GM12878 (cell line): ENCODE results near the gene PMPCA. TPM values are rescaled to one million over a fixed set of nuclear protein-coding genes. Genes with fewer than 3 reads are reported as not detected.

ENCODE experiments used
- ATAC-seq: fragments of 200-7000 bp; cut with Tn5 transposase; 3 replicates; pipeline ENCODE4 v1.9.1; 2020; ENCODE audit warnings: mild to moderate bottlenecking, moderate library complexity
- BruUV-seq: library from RNA; stranded (reverse); fragments of 400-500 nt; replicated peaks from 2 replicates; lab custom pipeline; 2021; lab: Mats Ljungman, UMichigan
- CTCF ChIA-PET: fragments of 300-600 bp; sonication (Branson Sonifier 250); formaldehyde crosslinking; extraction: SDS; loops from one replicate; lab custom pipeline; 2021; ENCODE audit warnings: inconsistent platforms; lab: Yijun Ruan, JAX
- POLR2A ChIA-PET: fragments of 350-600 bp; formaldehyde crosslinking; extraction: SDS; loops from one replicate; lab custom pipeline; 2021; ENCODE audit warnings: inconsistent platforms; lab: Charles Lee
- RAD21 ChIA-PET: fragments of 300-600 bp; sonication (Branson Sonifier 250); formaldehyde crosslinking; loops from one replicate; lab custom pipeline; 2023; ENCODE audit warnings: antibody characterized with exemption; ENCODE audit not compliant: unreplicated experiment; lab: Charles Lee
- SMC1A ChIA-PET: fragments of 300-600 bp; sonication (Branson Sonifier 250); formaldehyde crosslinking; loops from one replicate; lab custom pipeline; 2023; ENCODE audit not compliant: unreplicated experiment, uncharacterized antibody; lab: Charles Lee
- DNase-seq: peaks from one replicate; pipeline ENCODE4 v3.0.0-alpha.2; 2011; ENCODE audit warnings: low read depth, low spot score
- FAIRE-seq: peaks from 3 replicates; lab custom pipeline; 2011; peaks lifted over from hg19 to GRCh38; lab: Jason Lieb, UNC
- H2AFZ ChIP-seq: 2 replicates; pipeline ENCODE4 v1.6.0; 2011; ENCODE audit warnings: low read depth, low read length, control low read depth; ENCODE audit not compliant: control insufficient read depth
- H3K27ac ChIP-seq: 2 replicates; pipeline ENCODE4 v1.5.1; 2011; ENCODE audit warnings: control low read depth; ENCODE audit not compliant: control insufficient read depth, insufficient read depth
- H3K27me3 ChIP-seq, 2 experiments: replicated peaks in 1 of 2; 2 replicates each; pipeline versions ENCODE4 v1.6.0 to v1.6.1; 2011; ENCODE audit warnings: low read length in 1 of 2; ENCODE audit not compliant: control insufficient read depth in 2 of 2, insufficient read depth in 2 of 2
- H3K36me3 ChIP-seq, 2 experiments: 2 replicates each; pipeline ENCODE4 v1.5.1; 2011; ENCODE audit warnings: low read length in 1 of 2; ENCODE audit not compliant: control insufficient read depth in 2 of 2, insufficient read depth in 2 of 2
- H3K4me1 ChIP-seq: 2 replicates; pipeline ENCODE4 v1.6.1; 2011; ENCODE audit warnings: mild to moderate bottlenecking, low read length, moderate library complexity, mixed read lengths; ENCODE audit not compliant: control insufficient read depth, insufficient read depth
- H3K4me2 ChIP-seq: 2 replicates; pipeline ENCODE4 v1.6.0; 2011; ENCODE audit warnings: control low read depth; ENCODE audit not compliant: control insufficient read depth, insufficient read depth
- H3K4me3 ChIP-seq: fragments of 200-600 bp; sonication (generic); 2 replicates; pipeline ENCODE4 v1.5.1; 2016
- H3K79me2 ChIP-seq: 2 replicates; pipeline ENCODE4 v1.6.0; 2011; ENCODE audit warnings: low read length; ENCODE audit not compliant: control insufficient read depth, insufficient read depth
- H3K9ac ChIP-seq: 2 replicates; pipeline ENCODE4 v1.8.0; 2011; ENCODE audit warnings: low read length, control low read depth, mixed read lengths; ENCODE audit not compliant: control insufficient read depth, insufficient read depth
- H3K9me3 ChIP-seq: replicated peaks from 3 replicates; pipeline ENCODE4 v1.5.1; 2011; ENCODE audit warnings: mild to moderate bottlenecking, low read length; ENCODE audit not compliant: control insufficient read depth, insufficient read depth
- H4K20me1 ChIP-seq: 2 replicates; pipeline ENCODE4 v1.6.0; 2011; ENCODE audit not compliant: control insufficient read depth, insufficient read depth
- CHD2 ChIP-seq: IDR thresholded peaks from 2 replicates; pipeline ENCODE4 v1.6.1; 2011; ENCODE audit warnings: low read depth, low read length, improper control_type of control experiment, borderline replicate concordance
- CREM ChIP-seq: IDR thresholded peaks from 2 replicates; pipeline ENCODE4 v1.6.1; 2014; ENCODE audit warnings: antibody characterized with exemption, low read depth
- NFYA ChIP-seq: IDR thresholded peaks from 2 replicates; pipeline ENCODE4 v1.6.1; 2011; ENCODE audit warnings: low read depth, mild to moderate bottlenecking, low read length, improper control_type of control experiment, borderline replicate concordance
- SREBF1 ChIP-seq: IDR thresholded peaks from 2 replicates; pipeline ENCODE4 v1.6.1; 2012; ENCODE audit warnings: mild to moderate bottlenecking, low read length
- TCF7 ChIP-seq: IDR thresholded peaks from 2 replicates; pipeline ENCODE4 v1.6.1; 2014; ENCODE audit warnings: antibody characterized with exemption, borderline replicate concordance
- WGBS: methylation state at CpG from one replicate; pipeline ENCODE4 v1.1.6; 2016; ENCODE audit warnings: low lambda C conversion rate; ENCODE audit not compliant: insufficient replicate concordance, insufficient coverage; ENCODE audit errors: missing lambda C conversion rate; 5-methylcytosine and 5-hydroxymethylcytosine counted together
- in situ Hi-C: fragments of 300-500 bp; cut with MboI; formaldehyde crosslinking; loops from 9 replicates; pipeline ENCODE4 v1.14.3; 2018; ENCODE audit warnings: mixed read lengths
- intact Hi-C: fragments of 100-400 bp; cut with micrococcal nuclease; formaldehyde crosslinking; loops from one replicate; pipeline ENCODE4 v1.14.2; 2022; ENCODE audit not compliant: unreplicated experiment
- polyA plus RNA-seq, 11 experiments: library from polyadenylated mRNA; depleted of rRNA in 4 of 11; unstranded in 6 of 11; stranded (reverse) in 5 of 11; fragments of >200 nt; fragmentation: Nextera tagmentation in 4 of 11; fragmentation: Illumina TruSeq in 1 of 11; extraction: Ambion mirVana in 4 of 11; extraction: Trizol in 1 of 11; gene quantifications; 1 replicate in 1 of 11; 2 replicates in 10 of 11; pipeline versions ENCODE4 v1.2.1 to v1.2.3, GENCODE V29; 2011 to 2016; ENCODE audit warnings: inconsistent platforms in 2 of 11, missing spikeins in 2 of 11, low read depth in 1 of 11
- total RNA-seq, 4 experiments: library from RNA; depleted of rRNA in 3 of 4; stranded (reverse); fragments of >200 nt in 3 of 4; fragmentation: Illumina TruSeq in 1 of 4; extraction: Trizol in 1 of 4; gene quantifications; 2 replicates each; pipeline versions ENCODE4 v1.2.1 to v1.2.3, GENCODE V29; 2013 to 2021
- TF ChIP-seq, protein P1 (sequence below): fragments of 450-650 bp; IDR thresholded peaks from 2 replicates; pipeline ENCODE4 v1.6.1; 2017; ENCODE audit warnings: mild to moderate bottlenecking, low read depth, inconsistent platforms; ENCODE audit not compliant: poor library complexity, severe bottlenecking

The PMPCA gene
- total and polyA plus RNA-seq, 10 of the 15 experiments (the other 5 are each of a cell fraction or from before 2014, with no cell fraction given) = 8.1 to 137 (median 75.7) TPM

DNA sequence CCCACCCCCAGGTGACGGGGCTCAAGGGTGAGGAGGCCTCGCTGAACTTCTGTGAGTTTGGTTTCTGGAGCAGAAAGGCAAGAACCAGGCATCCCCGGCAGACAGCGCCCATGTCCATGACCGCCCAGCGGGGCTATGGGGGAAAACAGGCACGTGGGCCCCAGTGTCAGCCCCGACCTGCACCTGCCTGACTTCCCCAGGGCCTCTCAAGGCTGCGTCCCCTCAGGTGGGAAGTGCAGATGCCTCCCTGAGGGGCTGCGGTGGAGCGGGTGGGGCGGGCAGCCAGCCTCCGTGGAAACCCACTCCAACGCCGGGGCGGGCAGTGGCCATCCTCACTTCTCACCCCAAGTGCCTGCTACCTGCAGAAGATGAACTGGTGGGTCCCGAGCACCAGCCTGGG is 30.1 kb upstream of the PMPCA start:
- Histone ChIP-seq H3K9ac (no peak overlapping the region), H3K27me3 (no peaks in the 10 kb centered on the region), H3K4me3 (no peak overlapping the region), H3K9me3 (no peaks in the 10 kb centered on the region), H3K4me1 (no peaks in the 10 kb centered on the region), H3K36me3 (peaks cover 3 to 34% of the 10 kb centered on the region in 2 experiments; a peak in 3 of 4 replicates), H2AFZ (no peak overlapping the region), H3K4me2 (no peak overlapping the region), H4K20me1 (no peaks in the 10 kb centered on the region), H3K79me2 (no peaks in the 10 kb centered on the region), H3K27ac (no peak overlapping the region)
- in situ Hi-C loops (no loop called here), intact Hi-C loops (no loop called here)
- DNase-seq (no peak), ATAC-seq (no peak), FAIRE-seq (no peak)
- ChIA-PET SMC1A (no interaction called here), CTCF (no interaction called here), RAD21 (no interaction called here), POLR2A (no interaction called here)
- TF ChIP-seq TCF7 = no peak
- no peak for TF ChIP-seq NFYA
- TF ChIP-seq CHD2 = no peak
- BruUV-seq = no TSS peak
- 95% methylated on average over 16 of the region's 17 CpGs for WGBS

- in situ Hi-C loops = no loop called here
- POLR2A ChIA-PET = no interaction called here
- no TSS peak for BruUV-seq
- Histone ChIP-seq H3K4me1 (no peaks in the 10 kb centered on the region), H3K27me3 (no peaks in the 10 kb centered on the region), H2AFZ (no peak overlapping the region), H3K27ac (no peak overlapping the region), H3K4me2 (no peak overlapping the region), H3K4me3 (no peak overlapping the region), H3K36me3 (peaks cover 3 to 34% of the 10 kb centered on the region in 2 experiments; a peak in 3 of 4 replicates), H3K9ac (no peak overlapping the region), H3K79me2 (no peaks in the 10 kb centered on the region), H4K20me1 (no peaks in the 10 kb centered on the region), H3K9me3 (no peaks in the 10 kb centered on the region)
- ATAC-seq (no peak), FAIRE-seq (no peak), DNase-seq (no peak)
- SMC1A ChIA-PET = no interaction called here
- TF ChIP-seq SREBF1 (no peak), CREM (no peak)
- TF ChIP-seq, protein P1, sequence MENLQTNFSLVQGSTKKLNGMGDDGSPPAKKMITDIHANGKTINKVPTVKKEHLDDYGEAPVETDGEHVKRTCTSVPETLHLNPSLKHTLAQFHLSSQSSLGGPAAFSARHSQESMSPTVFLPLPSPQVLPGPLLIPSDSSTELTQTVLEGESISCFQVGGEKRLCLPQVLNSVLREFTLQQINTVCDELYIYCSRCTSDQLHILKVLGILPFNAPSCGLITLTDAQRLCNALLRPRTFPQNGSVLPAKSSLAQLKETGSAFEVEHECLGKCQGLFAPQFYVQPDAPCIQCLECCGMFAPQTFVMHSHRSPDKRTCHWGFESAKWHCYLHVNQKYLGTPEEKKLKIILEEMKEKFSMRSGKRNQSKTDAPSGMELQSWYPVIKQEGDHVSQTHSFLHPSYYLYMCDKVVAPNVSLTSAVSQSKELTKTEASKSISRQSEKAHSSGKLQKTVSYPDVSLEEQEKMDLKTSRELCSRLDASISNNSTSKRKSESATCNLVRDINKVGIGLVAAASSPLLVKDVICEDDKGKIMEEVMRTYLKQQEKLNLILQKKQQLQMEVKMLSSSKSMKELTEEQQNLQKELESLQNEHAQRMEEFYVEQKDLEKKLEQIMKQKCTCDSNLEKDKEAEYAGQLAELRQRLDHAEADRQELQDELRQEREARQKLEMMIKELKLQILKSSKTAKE = no peak
- RAD21 ChIA-PET = no interaction called here
- intact Hi-C loops = no loop called here
- 87% methylated on average over 9 of the region's 9 CpGs for WGBS
- CTCF ChIA-PET = no interaction called here
These were observed 29.1 kb upstream of the PMPCA start for GRCh38 chr9:136381311-136381710.
